ENCODE measurements around the gene COL24A1. TPM values are rescaled to one million over a fixed set of nuclear protein-coding genes. Genes with fewer than 3 reads are reported as not detected.

The COL24A1 gene
- total and polyA plus RNA-seq, 2 of the 8 experiments (the other 6 are each of a cell fraction or from before 2014, with no cell fraction given) = 0.23 to 1.1 TPM

DNA sequence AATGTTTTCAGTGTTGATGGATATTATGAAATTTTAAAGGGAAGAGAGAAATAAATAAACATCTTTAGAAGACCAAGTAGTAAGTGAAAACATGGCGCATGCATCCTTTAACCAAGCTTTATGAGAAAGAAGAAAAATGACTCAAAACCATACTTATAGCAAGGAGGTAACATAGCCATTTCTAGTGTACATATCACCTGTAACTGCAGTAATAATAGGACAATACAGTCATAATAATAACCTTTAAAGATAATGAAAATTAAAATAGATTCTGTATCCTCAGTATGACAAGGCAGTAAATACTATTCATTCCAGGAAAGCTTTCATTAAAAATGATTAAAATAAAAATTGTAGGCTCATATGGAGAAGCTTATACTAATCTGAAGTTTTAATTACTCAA is 141.2 kb downstream of the COL24A1 start:
- H2BK5ac ChIP-seq (ENCODE audit: low read depth, low read length) = no peak overlapping the region
- no peaks in the 10 kb centered on the region for H3K79me1 ChIP-seq (ENCODE audit: low read depth, low read length)
- H3K4ac ChIP-seq (replicated peaks; ENCODE audit: insufficient read length, low read depth, low read length) = no peak overlapping the region
- no peaks in the 10 kb centered on the region for H4K20me1 ChIP-seq (replicated peaks in 1 of 2; ENCODE audit: control insufficient read depth in 1 of 2, insufficient read depth in 2 of 2, low read length in 2 of 2)
- no peak overlapping the region for H3K4me3 ChIP-seq (ENCODE audit: extremely low read depth in 1 of 4, insufficient read depth in 2 of 4, low read depth in 3 of 4, low read length in 4 of 4)
- H3K79me2 ChIP-seq (ENCODE audit: control insufficient read depth in 1 of 2, insufficient read depth in 2 of 2, low read length in 2 of 2) = no peaks in the 10 kb centered on the region
- FAIRE-seq = no peak
- H2BK20ac ChIP-seq (ENCODE audit: low read length) = no peak overlapping the region
- H4K5ac ChIP-seq (ENCODE audit: insufficient read length, low read depth, low read length) = no peak overlapping the region
- H2AFZ ChIP-seq (ENCODE audit: low read length) = no peak overlapping the region
- CTCF ChIA-PET (ENCODE audit: partially characterized antibody) = interaction anchor here (0.6 to 1.2 kb wide), 5 partner anchors 14 to 282 kb away, joined by 3 to 4 read pairs (median 3); no protein-coding TSS in a partner anchor
- H3K14ac ChIP-seq (ENCODE audit: insufficient read length) = no peak overlapping the region
- H3K4me2 ChIP-seq (ENCODE audit: insufficient read depth in 1 of 2, low read depth in 2 of 2, low read length in 2 of 2) = no peak overlapping the region
- 100% methylated on average over 1 of the region's 1 CpG; no CpG with 5 or more reads in 1 of the 2 experiments for WGBS, 2 experiments (ENCODE audit: extremely low coverage in 1 of 2, insufficient coverage in 1 of 2, insufficient read length in 1 of 2, insufficient replicate concordance in 2 of 2, low coverage in 1 of 2, low lambda C conversion rate in 2 of 2, missing lambda C conversion rate in 1 of 2)
- H2BK15ac ChIP-seq (ENCODE audit: low read length) = no peak overlapping the region
- no peaks in the 10 kb centered on the region for H3K36me3 ChIP-seq (ENCODE audit: control insufficient read depth in 2 of 4, insufficient read depth in 4 of 4, low read length in 3 of 4)
- no peak overlapping the region for H3K27ac ChIP-seq (ENCODE audit: low read depth, low read length)
- H3K56ac ChIP-seq (replicated peaks; ENCODE audit: insufficient read length, low read depth, low read length) = no peak overlapping the region
- H4K91ac ChIP-seq (replicated peaks; ENCODE audit: insufficient read length, low read length) = no peak overlapping the region
- TF ChIP-seq SIX5 (IDR thresholded peaks at IDR 0.05; ENCODE audit: low read depth, low read length) (no peak), SP1 (IDR thresholded peaks at IDR 0.05; ENCODE audit: low read depth, low read length) (no peak), POLR2AphosphoS5 (IDR thresholded peaks at IDR 0.05; ENCODE audit: low read depth, low read length) (no peak), SAP30 (IDR thresholded peaks at IDR 0.05; ENCODE audit: insufficient read depth, insufficient replicate concordance, low read length) (no peak), TCF12 (IDR thresholded peaks at IDR 0.05; ENCODE audit: low read depth, low read length) (no peak), NANOG (IDR thresholded peaks at IDR 0.05; ENCODE audit: insufficient read depth, low read depth, low read length, poor library complexity, severe bottlenecking) (no peak), TAF7 (optimal IDR thresholded peaks at IDR 0.05; ENCODE audit: borderline replicate concordance, low read depth, low read length) (no peak), TEAD4 (IDR thresholded peaks at IDR 0.05; ENCODE audit: low read depth, low read length) (no peak), EZH2 (IDR thresholded peaks at IDR 0.05; ENCODE audit: low read depth, low read length, severe bottlenecking) (no peak), RNF2 (IDR thresholded peaks at IDR 0.05; ENCODE audit: borderline replicate concordance, low read depth, low read length, missing control alignments, poor library complexity, severe bottlenecking) (no peak), CREB1 (IDR thresholded peaks at IDR 0.05) (no peak)
- no peak overlapping the region for H3K18ac ChIP-seq (ENCODE audit: extremely low read depth, low read length)
- H2BK120ac ChIP-seq (replicated peaks; ENCODE audit: low read depth, low read length) = no peak overlapping the region
- no peak overlapping the region for H4K8ac ChIP-seq (ENCODE audit: extremely low read depth, insufficient read depth, low read length)
- no peaks in the 10 kb centered on the region for H3K23me2 ChIP-seq (ENCODE audit: low read depth, low read length)
- DNase-seq (ENCODE audit: low read depth in 1 of 2, low spot score in 2 of 2) = no peak
- no peak overlapping the region for H3K9ac ChIP-seq (replicated peaks in 1 of 4; ENCODE audit: extremely low read depth in 1 of 4, low read depth in 3 of 4, low read length in 3 of 4)
- no peak overlapping the region for H3K23ac ChIP-seq (ENCODE audit: insufficient read length)
- no peaks in the 10 kb centered on the region for H3K27me3 ChIP-seq (replicated peaks in 1 of 4; ENCODE audit: control insufficient read depth in 3 of 4, extremely low read depth in 1 of 4, insufficient read depth in 3 of 4, low read length in 3 of 4)
- no peaks in the 10 kb centered on the region for H3K9me3 ChIP-seq (ENCODE audit: insufficient read depth in 2 of 2, low read depth in 1 of 2, low read length in 1 of 2)
- H2AK5ac ChIP-seq (ENCODE audit: low read depth, low read length) = no peak overlapping the region
- H3K4me1 ChIP-seq (replicated peaks in 1 of 4; ENCODE audit: control insufficient read depth in 3 of 4, insufficient read depth in 4 of 4, low read length in 3 of 4) = no peaks in the 10 kb centered on the region
- POLR2A ChIA-PET (ENCODE audit: partially characterized antibody) = no interaction called here
- H2BK12ac ChIP-seq (ENCODE audit: low read depth, low read length) = no peak overlapping the region

Measured in H1 (cell line).